HL-60 (cell line): ENCODE results near the gene ENOSF1.

ENCODE experiments used
- CTCF ChIP-seq: IDR thresholded peaks from one replicate; pipeline ENCODE4 v1.5.1; 2011; ENCODE audit warnings: low read length, control low read depth, inconsistent platforms; ENCODE audit not compliant: insufficient read depth
- GABPA ChIP-seq: IDR thresholded peaks from 2 replicates; pipeline ENCODE4 v1.6.1; 2012; ENCODE audit warnings: low read depth
- POLR2AphosphoS5 ChIP-seq: IDR thresholded peaks from 2 replicates; pipeline ENCODE4 v1.6.1; 2012; ENCODE audit warnings: low read depth
- REST ChIP-seq: IDR thresholded peaks from 2 replicates; pipeline ENCODE4 v1.6.1; 2012; ENCODE audit warnings: low read depth; ENCODE audit not compliant: insufficient replicate concordance
- SPI1 ChIP-seq: IDR thresholded peaks from 2 replicates; pipeline ENCODE4 v1.6.1; 2012; ENCODE audit warnings: low read depth, mild to moderate bottlenecking, borderline replicate concordance

GRCh38 chr18:676069-676468 is 36.4 kb downstream of the ENOSF1 start:
- no peak for TF ChIP-seq CTCF
- no peak for TF ChIP-seq SPI1
- TF ChIP-seq REST: no peak
- peak; percentile 47; the same call in 1 of the 2 replicates for TF ChIP-seq POLR2AphosphoS5
- no peak for TF ChIP-seq GABPA
